Stomach (tissue), 9 donors: ENCODE data around the gene SPAAR. TPM values are rescaled to one million over a fixed set of nuclear protein-coding genes. Genes with fewer than 3 reads are reported as not detected.
"Not testable (repeated sequence)": the region's sequence is repeated elsewhere in the genome, so short reads cannot be mapped to it uniquely, and the experiment has no call there.

Experiments used
- DNase-seq, 2 donors: peaks; one replicate each; pipeline versions ENCODE4 v3.0.0 to v3.0.0-alpha.2; 2013 to 2019
- H3K27ac ChIP-seq, 5 donors: fragments of 200-600 bp in 4 of 5; sonication (generic) in 4 of 5; one replicate each; pipeline ENCODE4 v1.5.1; 2013 to 2019; ENCODE audit warnings: mild to moderate bottlenecking in 1 of 5, moderate library complexity in 1 of 5
- H3K27me3 ChIP-seq, 3 donors: fragments of 200-600 bp; sonication (generic); one replicate each; pipeline ENCODE4 v1.5.1; 2017 to 2019; ENCODE audit warnings: mixed run types in 1 of 3
- H3K36me3 ChIP-seq, 4 donors: fragments of 200-600 bp; sonication (generic); 1 replicate in 3 of 4; 2 replicates in 1 of 4; pipeline ENCODE4 v1.5.1; 2016 to 2019
- H3K4me1 ChIP-seq, 4 donors: fragments of 200-600 bp; sonication (generic); one replicate each; pipeline ENCODE4 v1.5.1; 2016 to 2019
- H3K4me3 ChIP-seq, 4 donors: fragments of 200-600 bp; sonication (generic) in 3 of 4; one replicate each; pipeline ENCODE4 v1.5.1; 2016 to 2019; ENCODE audit warnings: mild to moderate bottlenecking in 1 of 4
- H3K9me3 ChIP-seq, 4 donors: fragments of 200-600 bp; sonication (generic); one replicate each; pipeline ENCODE4 v1.5.1; 2016 to 2019
- CTCF ChIP-seq, 7 experiments: fragments of 450-650 bp in 4 of 7; fragments of 200-600 bp in 3 of 7; sonication (generic) in 3 of 7; IDR thresholded peaks; one replicate each; pipeline ENCODE4 v1.5.1; 2016 to 2019; ENCODE audit warnings: antibody characterized with exemption in 7 of 7, control low read depth in 2 of 7, mild to moderate bottlenecking in 1 of 7
- EP300 ChIP-seq: sonication (generic); formaldehyde crosslinking; IDR thresholded peaks from one replicate; pipeline ENCODE4 v1.6.1; 2017; ENCODE audit warnings: antibody characterized with exemption
- POLR2A ChIP-seq, 4 donors: fragments of 450-650 bp; IDR thresholded peaks; one replicate each; pipeline ENCODE4 v1.6.1; 2016; ENCODE audit warnings: antibody characterized with exemption in 4 of 4, control low read depth in 2 of 4, mild to moderate bottlenecking in 1 of 4, moderate library complexity in 1 of 4
- POLR2AphosphoS5 ChIP-seq, 3 donors: sonication (generic); formaldehyde crosslinking; IDR thresholded peaks; one replicate each; pipeline ENCODE4 v1.6.1; 2016; ENCODE audit warnings: antibody characterized with exemption in 3 of 3
- WGBS, 5 donors: extraction: QIAGEN DNeasy Blood & Tissue Kit in 3 of 5; methylation state at CpG; one replicate each; pipeline versions ENCODE4 v1.1.5 to v1.1.7; 2013 to 2018; 5-methylcytosine and 5-hydroxymethylcytosine counted together
- intact Hi-C: fragments of 100-400 bp; cut with DNase I; formaldehyde crosslinking; loops from one replicate; pipeline ENCODE4 v1.15.1; 2023; ENCODE audit warnings: low total_unique reads
- polyA plus RNA-seq, 3 donors: library from polyadenylated mRNA; stranded (reverse); fragments of 200-250 nt; gene quantifications; one replicate each; pipeline ENCODE4 v1.2.3, GENCODE V29; 2013
- total RNA-seq, 5 donors: library from RNA; depleted of rRNA; stranded (reverse); fragments of >200 nt; gene quantifications; one replicate each; pipeline versions ENCODE4 v1.1.0 to v1.2.3, GENCODE V29; 2014 to 2016
- donor health status: healthy with polysubstance abuse.
- donor health status: Bipolar disorder and iron deficiency.
- donor health status: healthy.

SPAAR gene
- total and polyA plus RNA-seq, 8 donors = 0.30 to 2.4 (median 0.92) TPM; not detected in 3

- no peaks in the 10 kb centered on the region for H3K9me3 ChIP-seq
- H3K4me1 ChIP-seq = no peaks in the 10 kb centered on the region
- 87 to 99% (median 93%) methylated on average over 2 of the region's 2 CpGs for WGBS, 5 donors
- intact Hi-C loops = no loop called here
- H3K36me3 ChIP-seq = no peaks in the 10 kb centered on the region
- H3K27me3 ChIP-seq = peaks cover 0 to 28% (median 0%) of the 10 kb centered on the region in 3 donors
- no peak overlapping the region for H3K4me3 ChIP-seq
- H3K27ac ChIP-seq = no peak overlapping the region
- DNase-seq = no peak
- TF ChIP-seq CTCF (IDR thresholded peaks at IDR 0.05) (no peak), POLR2A (IDR thresholded peaks at IDR 0.05) (no peak), POLR2AphosphoS5 (IDR thresholded peaks at IDR 0.05) (no peak), EP300 (no peak)
Measured at GRCh38 chr9:35896570-35896969, 12.7 kb upstream of the SPAAR start.

- intact Hi-C loops, H3K27ac ChIP-seq, H3K4me1 ChIP-seq, DNase-seq, H3K36me3 ChIP-seq, H3K9me3 ChIP-seq, H3K4me3 ChIP-seq: not testable (repeated sequence)
- WGBS, 5 donors = 86 to 95% (median 87%) methylated on average over 7 of the region's 7 CpGs
- H3K27me3 ChIP-seq = peaks cover 0 to 22% (median 0%) of the 10 kb centered on the region in 3 donors
Measured at GRCh38 chr9:35897376-35898099, 11.8 kb upstream of the SPAAR start.

DNA sequence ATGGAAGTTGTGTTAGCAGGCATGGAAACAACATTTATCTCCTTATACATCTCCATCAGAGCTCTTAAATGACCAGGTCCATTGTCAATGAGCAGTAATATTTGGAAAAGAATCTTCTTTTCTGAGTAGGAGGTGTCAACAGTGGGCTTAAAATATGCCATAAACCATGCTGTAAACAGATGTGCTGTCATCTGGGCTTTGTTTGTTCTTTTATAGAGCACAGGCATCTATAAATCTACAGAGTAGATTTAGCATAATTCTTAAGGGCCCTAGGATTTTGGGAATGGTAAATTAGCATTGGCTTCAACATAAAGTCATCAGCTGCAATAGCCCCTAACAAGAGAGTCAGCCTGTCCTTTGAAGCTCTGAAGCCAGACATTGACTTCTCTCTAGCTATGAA, 11.0 kb upstream of the SPAAR start:
- Histone ChIP-seq H3K4me3 (no peak overlapping the region), H3K36me3 (no peaks in the 10 kb centered on the region), H3K4me1 (peaks cover 0 to 4% (median 0%) of the 10 kb centered on the region in 4 donors), H3K9me3 (no peaks in the 10 kb centered on the region), H3K27ac (no peak overlapping the region), H3K27me3 (peaks cover 0 to 21% (median 0%) of the 10 kb centered on the region in 3 donors)
- DNase-seq = no peak
- intact Hi-C loops = no loop called here
- TF ChIP-seq POLR2A (IDR thresholded peaks at IDR 0.05) = no peak
- TF ChIP-seq POLR2AphosphoS5 (IDR thresholded peaks at IDR 0.05) = no peak
- no peak for TF ChIP-seq CTCF (IDR thresholded peaks at IDR 0.05)
- no peak for TF ChIP-seq EP300

DNA sequence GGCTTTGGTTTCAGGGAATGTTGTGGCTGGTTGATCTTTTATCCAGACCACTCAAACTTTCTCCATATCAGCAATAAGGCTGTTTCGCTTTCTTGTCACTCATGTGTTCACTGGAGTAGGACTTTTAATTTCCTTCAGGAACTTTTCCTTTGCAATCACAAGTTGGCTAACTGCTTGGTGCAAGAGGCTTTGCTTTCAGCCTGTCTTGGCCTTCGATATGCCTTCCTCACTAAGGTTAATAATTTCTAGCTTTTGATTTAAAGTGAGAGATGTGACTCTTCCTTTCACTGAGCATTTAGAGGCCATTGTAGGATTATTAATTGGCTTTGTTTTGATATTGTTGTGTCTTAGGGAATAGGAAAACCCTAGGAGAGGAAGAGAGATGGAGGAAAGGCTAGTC, 10.3 kb upstream of the SPAAR start:
- no peaks in the 10 kb centered on the region for H3K36me3 ChIP-seq
- H3K27me3 ChIP-seq = peaks cover 0 to 19% (median 0%) of the 10 kb centered on the region in 3 donors
- no peak for DNase-seq
- TF ChIP-seq CTCF (IDR thresholded peaks at IDR 0.05) = no peak
- no peak for TF ChIP-seq EP300
- TF ChIP-seq POLR2A (IDR thresholded peaks at IDR 0.05) = no peak
- no peak for TF ChIP-seq POLR2AphosphoS5 (IDR thresholded peaks at IDR 0.05)
- intact Hi-C loops = no loop called here
- peaks cover 0 to 8% (median 0%) of the 10 kb centered on the region in 4 donors for H3K4me1 ChIP-seq
- no peaks in the 10 kb centered on the region for H3K9me3 ChIP-seq
- H3K27ac ChIP-seq = no peak overlapping the region
- H3K4me3 ChIP-seq = no peak overlapping the region
- 44 to 76% (median 46%) methylated on average over 2 of the region's 2 CpGs for WGBS, 5 donors

GRCh38 chr9:35903049-35903448, 6.2 kb upstream of the SPAAR start:
- H3K27ac ChIP-seq = no peak overlapping the region
- no peak for TF ChIP-seq EP300
- TF ChIP-seq POLR2AphosphoS5 (IDR thresholded peaks at IDR 0.05) = peak in 1 of 3 donors; percentile 30
- no peak for TF ChIP-seq POLR2A (IDR thresholded peaks at IDR 0.05)
- TF ChIP-seq CTCF (IDR thresholded peaks at IDR 0.05) = peak in 5 of 7 experiments; percentile 26 to 77 (median 72)
- 21 to 34% (median 23%) methylated on average over 3 of the region's 3 CpGs for WGBS, 5 donors
- intact Hi-C loops = no loop called here
- peaks cover 0 to 7% (median 0%) of the 10 kb centered on the region in 3 donors for H3K27me3 ChIP-seq
- no peak overlapping the region for H3K4me3 ChIP-seq
- H3K36me3 ChIP-seq = no peaks in the 10 kb centered on the region
- DNase-seq = peak in 1 of 2 donors; percentile 86
- no peaks in the 10 kb centered on the region for H3K9me3 ChIP-seq
- peaks cover 34 to 48% (median 37%) of the 10 kb centered on the region in 4 donors for H3K4me1 ChIP-seq
